Natural killer cell (primary cell): Measurements from ENCODE around the gene KNTC1. TPM values are rescaled to one million over a fixed set of nuclear protein-coding genes. Genes with fewer than 3 reads are reported as not detected.

ENCODE experiments used
- ATAC-seq, 3 donors: fragments of 150-1000 bp in 2 of 3; fragments of 200-7000 bp in 1 of 3; cut with Tn5 transposase; 1 replicate in 1 of 3; 2 replicates in 2 of 3; pipeline ENCODE4 v1.10.0; 2021; ENCODE audit warnings: mild to moderate bottlenecking in 2 of 3, moderate library complexity in 2 of 3
- DNase-seq, 2 donors: peaks; one replicate each; pipeline versions ENCODE4 v3.0.0 to v3.0.0-alpha.2; 2013 to 2021; ENCODE audit warnings: mixed read lengths in 1 of 2
- H3K27ac ChIP-seq: one replicate; pipeline ENCODE4 v1.5.1; 2013; ENCODE audit warnings: mild to moderate bottlenecking, low read length
- H3K27me3 ChIP-seq: one replicate; pipeline ENCODE4 v1.6.1; 2013; ENCODE audit warnings: low read length; ENCODE audit not compliant: control insufficient read depth, insufficient read depth
- H3K36me3 ChIP-seq: one replicate; pipeline ENCODE4 v1.6.1; 2013; ENCODE audit warnings: low read length; ENCODE audit not compliant: control insufficient read depth, insufficient read depth
- H3K4me1 ChIP-seq: one replicate; pipeline ENCODE4 v1.6.1; 2013; ENCODE audit warnings: low read length; ENCODE audit not compliant: control insufficient read depth, insufficient read depth
- H3K4me3 ChIP-seq: one replicate; pipeline ENCODE4 v1.5.1; 2013; ENCODE audit warnings: low read length
- H3K9me3 ChIP-seq: one replicate; pipeline ENCODE4 v1.6.1; 2013; ENCODE audit warnings: low read length; ENCODE audit not compliant: control insufficient read depth, insufficient read depth
- H3K27ac Mint-ChIP-seq, 2 donors: one replicate each; pipeline ENCODE4 v1.8.0; 2022; ENCODE audit warnings: mild to moderate bottlenecking in 2 of 2, mixed read lengths in 2 of 2, moderate library complexity in 1 of 2
- H3K27me3 Mint-ChIP-seq, 2 donors: one replicate each; pipeline ENCODE4 v1.8.0; 2022; ENCODE audit warnings: low read depth in 2 of 2, mixed read lengths in 2 of 2
- H3K36me3 Mint-ChIP-seq: one replicate; pipeline ENCODE4 v1.8.0; 2022; ENCODE audit warnings: mixed read lengths
- H3K4me1 Mint-ChIP-seq, 2 donors: one replicate each; pipeline ENCODE4 v1.8.0; 2022; ENCODE audit warnings: mixed read lengths in 2 of 2
- H3K4me3 Mint-ChIP-seq: one replicate; pipeline ENCODE4 v1.8.0; 2022; ENCODE audit warnings: mild to moderate bottlenecking, moderate library complexity, mixed read lengths
- H3K9me3 Mint-ChIP-seq, 2 donors: one replicate each; pipeline ENCODE4 v1.8.0; 2022; ENCODE audit warnings: mixed read lengths in 2 of 2
- whole genome bisulfite sequencing: methylation state at CpG from one replicate; pipeline ENCODE4 v1.1.7; 2013; ENCODE audit warnings: missing lambda C conversion rate; ENCODE audit not compliant: insufficient coverage; 5-methylcytosine and 5-hydroxymethylcytosine counted together
- intact Hi-C: fragments of 100-400 bp; cut with micrococcal nuclease; formaldehyde crosslinking; loops from one replicate; pipeline ENCODE4 v1.14.2; 2022
- total RNA-seq, 4 donors: library from RNA; stranded (reverse); fragments of 120-200 nt in 1 of 4; gene quantifications; one replicate each; pipeline versions ENCODE4 v1.2.3 to v1.2.4, GENCODE V29; 2013 to 2022
- TF ChIP-seq, protein P1 (sequence below): fragments of 200-600 bp; IDR thresholded peaks from one replicate; pipeline ENCODE4 v1.8.0; 2022; ENCODE audit warnings: antibody characterized with exemption

Gene KNTC1
- total RNA-seq, 3 donors from 2014 or later (not counting 1 experiment from before 2014, with no cell fraction given) = 31.3 to 33.8 (median 33.2) TPM

DNA sequence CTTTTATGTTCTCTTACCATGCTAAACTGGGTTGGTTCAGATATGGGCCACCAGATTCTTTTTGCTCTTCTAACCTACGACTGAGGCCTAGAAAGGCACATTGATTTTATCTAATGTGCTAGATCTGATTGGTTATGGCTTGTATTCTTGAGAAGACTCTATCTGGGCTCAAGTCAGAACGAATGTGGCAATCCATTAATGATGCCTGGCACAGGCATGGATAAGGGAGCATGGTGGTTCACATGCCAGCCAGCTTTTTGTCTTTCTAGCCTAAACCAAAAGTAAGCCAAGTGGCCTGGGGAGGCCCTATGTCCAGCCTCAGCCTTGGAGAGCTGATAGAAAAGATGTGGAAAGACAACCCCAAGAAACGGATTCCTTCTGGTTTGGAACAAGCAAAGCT lies 82.7 kb downstream of the KNTC1 start:
- H3K27me3 Mint-ChIP-seq = no peaks in the 10 kb centered on the region
- H3K4me1 Mint-ChIP-seq = no peaks in the 10 kb centered on the region
- DNase-seq = no peak
- TF ChIP-seq, protein P1, sequence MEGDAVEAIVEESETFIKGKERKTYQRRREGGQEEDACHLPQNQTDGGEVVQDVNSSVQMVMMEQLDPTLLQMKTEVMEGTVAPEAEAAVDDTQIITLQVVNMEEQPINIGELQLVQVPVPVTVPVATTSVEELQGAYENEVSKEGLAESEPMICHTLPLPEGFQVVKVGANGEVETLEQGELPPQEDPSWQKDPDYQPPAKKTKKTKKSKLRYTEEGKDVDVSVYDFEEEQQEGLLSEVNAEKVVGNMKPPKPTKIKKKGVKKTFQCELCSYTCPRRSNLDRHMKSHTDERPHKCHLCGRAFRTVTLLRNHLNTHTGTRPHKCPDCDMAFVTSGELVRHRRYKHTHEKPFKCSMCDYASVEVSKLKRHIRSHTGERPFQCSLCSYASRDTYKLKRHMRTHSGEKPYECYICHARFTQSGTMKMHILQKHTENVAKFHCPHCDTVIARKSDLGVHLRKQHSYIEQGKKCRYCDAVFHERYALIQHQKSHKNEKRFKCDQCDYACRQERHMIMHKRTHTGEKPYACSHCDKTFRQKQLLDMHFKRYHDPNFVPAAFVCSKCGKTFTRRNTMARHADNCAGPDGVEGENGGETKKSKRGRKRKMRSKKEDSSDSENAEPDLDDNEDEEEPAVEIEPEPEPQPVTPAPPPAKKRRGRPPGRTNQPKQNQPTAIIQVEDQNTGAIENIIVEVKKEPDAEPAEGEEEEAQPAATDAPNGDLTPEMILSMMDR = no peak
- no peaks in the 10 kb centered on the region for H3K36me3 Mint-ChIP-seq
- ATAC-seq = no peak
- H3K4me3 Mint-ChIP-seq = no peak overlapping the region
- no peak overlapping the region for H3K4me3 ChIP-seq
- no peaks in the 10 kb centered on the region for H3K9me3 Mint-ChIP-seq
- no peaks in the 10 kb centered on the region for H3K4me1 ChIP-seq
- 85% methylated on average over 3 of the region's 3 CpGs for WGBS
- no peaks in the 10 kb centered on the region for H3K9me3 ChIP-seq
- no peak overlapping the region for H3K27ac Mint-ChIP-seq
- H3K36me3 ChIP-seq = peaks cover 32% of the 10 kb centered on the region
- no peaks in the 10 kb centered on the region for H3K27me3 ChIP-seq
- H3K27ac ChIP-seq = no peak overlapping the region
- intact Hi-C loops = no loop called here

- DNase-seq (no peak), ATAC-seq (no peak)
- H3K4me1 Mint-ChIP-seq = no peaks in the 10 kb centered on the region
- H3K27me3 Mint-ChIP-seq = no peaks in the 10 kb centered on the region
- Histone ChIP-seq H3K27ac (no peak overlapping the region), H3K4me3 (no peak overlapping the region), H3K27me3 (no peaks in the 10 kb centered on the region), H3K9me3 (no peaks in the 10 kb centered on the region), H3K4me1 (no peaks in the 10 kb centered on the region), H3K36me3 (peaks cover 31% of the 10 kb centered on the region)
- 98% methylated on average over 5 of the region's 5 CpGs for WGBS
- intact Hi-C loops = no loop called here
- no peak overlapping the region for H3K4me3 Mint-ChIP-seq
- H3K36me3 Mint-ChIP-seq = no peaks in the 10 kb centered on the region
- H3K9me3 Mint-ChIP-seq = no peaks in the 10 kb centered on the region
- no peak overlapping the region for H3K27ac Mint-ChIP-seq
- TF ChIP-seq, protein P1 = no peak
Observed at GRCh38 chr12:122610207-122610606, 83.2 kb downstream of the KNTC1 start.

DNA sequence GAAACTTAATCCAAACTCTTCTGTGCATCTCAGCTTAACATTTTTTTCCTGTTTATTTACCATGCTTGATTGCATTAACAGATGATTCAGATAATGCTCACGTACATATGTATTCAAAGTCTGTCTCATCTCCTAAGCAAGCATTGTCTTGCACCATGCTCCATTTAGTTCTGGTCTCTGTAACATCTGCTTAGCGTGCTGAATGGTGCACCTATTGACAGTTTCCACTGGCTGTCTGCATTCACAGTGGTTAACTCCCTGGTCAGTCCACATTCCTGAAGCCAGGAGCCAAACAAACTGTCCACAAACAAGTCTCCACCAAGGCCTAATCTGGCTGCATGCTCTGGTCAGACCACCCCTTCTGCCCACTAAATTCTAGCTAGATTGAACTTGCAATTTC lies 83.9 kb downstream of the KNTC1 start:
- no peak overlapping the region for H3K27ac ChIP-seq
- Mint-ChIP-seq H3K4me1 (no peaks in the 10 kb centered on the region), H3K27ac (no peak overlapping the region), H3K27me3 (no peaks in the 10 kb centered on the region), H3K4me3 (no peak overlapping the region), H3K9me3 (no peaks in the 10 kb centered on the region), H3K36me3 (no peaks in the 10 kb centered on the region)
- H3K36me3 ChIP-seq = peaks cover 29% of the 10 kb centered on the region
- WGBS = 93% methylated on average over 2 of the region's 2 CpGs
- no peaks in the 10 kb centered on the region for H3K4me1 ChIP-seq
- DNase-seq = no peak
- TF ChIP-seq, protein P1 = no peak
- H3K27me3 ChIP-seq = no peaks in the 10 kb centered on the region
- ATAC-seq = no peak
- no peak overlapping the region for H3K4me3 ChIP-seq
- no peaks in the 10 kb centered on the region for H3K9me3 ChIP-seq
- intact Hi-C loops = no loop called here

DNA sequence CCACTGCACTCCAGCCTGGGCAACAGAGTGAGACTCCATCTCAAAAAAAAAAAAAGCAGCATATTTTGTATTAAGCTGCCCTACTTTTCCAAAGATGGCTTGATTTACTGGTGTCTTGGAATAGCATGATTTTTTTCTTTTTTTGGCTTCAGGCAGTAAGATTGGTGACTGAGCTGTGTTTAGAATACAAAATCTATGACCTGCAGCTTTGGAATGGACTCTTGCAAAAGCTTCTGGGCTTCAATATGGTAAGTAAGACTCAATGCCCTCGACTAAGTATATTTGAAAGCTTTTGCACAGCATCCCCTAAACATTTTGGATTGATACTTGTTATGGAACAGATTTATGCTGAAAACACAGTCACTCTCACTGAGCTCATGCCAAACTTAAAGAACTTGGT lies 87.8 kb downstream of the KNTC1 start:
- Mint-ChIP-seq H3K4me1 (no peaks in the 10 kb centered on the region), H3K4me3 (no peak overlapping the region), H3K9me3 (no peaks in the 10 kb centered on the region), H3K36me3 (no peaks in the 10 kb centered on the region), H3K27me3 (no peaks in the 10 kb centered on the region), H3K27ac (no peak overlapping the region)
- Histone ChIP-seq H3K4me1 (no peaks in the 10 kb centered on the region), H3K9me3 (no peaks in the 10 kb centered on the region), H3K4me3 (no peak overlapping the region), H3K36me3 (peaks cover 28% of the 10 kb centered on the region), H3K27ac (no peak overlapping the region), H3K27me3 (no peaks in the 10 kb centered on the region)
- ATAC-seq = no peak
- intact Hi-C loops = no loop called here
- DNase-seq = no peak
- whole genome bisulfite sequencing = 100% methylated on average over 1 of the region's 1 CpG
- TF ChIP-seq, protein P1 = no peak
